ENCODE measurements around the gene SAMD4A. TPM values are rescaled to one million over a fixed set of nuclear protein-coding genes. Genes with fewer than 3 reads are reported as not detected.
A peak's percentile ranks its signal among the peaks of the same experiment; 100 is the strongest.

Gene SAMD4A
- total and polyA plus RNA-seq, 8 donors, result 2.9 to 12.2 (median 9.4) TPM

GRCh38 chr14:54776361-54777001 lies 209.6 kb downstream of the SAMD4A start:
- H3K36me3 ChIP-seq, result peaks cover 0 to 3% (median 0%) of the 10 kb centered on the region in 3 donors
- WGBS, 2 donors, result 69 to 71% methylated on average over 12 of the region's 12 CpGs
- no peaks in the 10 kb centered on the region for H3K9me3 ChIP-seq
- TF ChIP-seq CTCF (IDR thresholded peaks at IDR 0.05), result no peak
- H3K4me1 ChIP-seq, result peaks cover 0 to 7% (median 0%) of the 10 kb centered on the region in 3 donors
- intact Hi-C loops (cut with DNase I), result no loop called here
- no peak overlapping the region for H3K27ac ChIP-seq
- DNase-seq (peak in 1 of 6 donors; percentile 62), FAIRE-seq (no peak), ATAC-seq (no peak)
- no peaks in the 10 kb centered on the region for H3K27me3 ChIP-seq
- H3K4me3 ChIP-seq, result no peak overlapping the region

GRCh38 chr14:54777395-54777794 lies 210.5 kb downstream of the SAMD4A start:
- intact Hi-C loops (cut with DNase I), result no loop called here

GRCh38 chr14:54778618-54779345 lies 211.9 kb downstream of the SAMD4A start:
- H3K27ac ChIP-seq, result no peak overlapping the region
- no peaks in the 10 kb centered on the region for H3K9me3 ChIP-seq
- H3K4me3 ChIP-seq, result no peak overlapping the region
- no peak for TF ChIP-seq CTCF (IDR thresholded peaks at IDR 0.05)
- no peaks in the 10 kb centered on the region for H3K4me1 ChIP-seq
- H3K27me3 ChIP-seq, result no peaks in the 10 kb centered on the region
- WGBS, 2 donors, result 80 to 83% methylated on average over 9 of the region's 9 CpGs
- H3K36me3 ChIP-seq, result peaks cover 0 to 3% (median 0%) of the 10 kb centered on the region in 3 donors
- ATAC-seq (no peak), DNase-seq (no peak), FAIRE-seq (no peak)
- intact Hi-C loops (cut with DNase I), result no loop called here

More at GRCh38 chr14:54777395-54777794, 210.5 kb downstream of the SAMD4A start:
- no peak for TF ChIP-seq CTCF (IDR thresholded peaks at IDR 0.05)
- H3K27ac ChIP-seq, result no peak overlapping the region
- peaks cover 0 to 3% (median 0%) of the 10 kb centered on the region in 3 donors for H3K36me3 ChIP-seq
- H3K4me1 ChIP-seq, result peaks cover 0 to 7% (median 0%) of the 10 kb centered on the region in 3 donors
- no peaks in the 10 kb centered on the region for H3K27me3 ChIP-seq
- ATAC-seq (no peak), DNase-seq (no peak), FAIRE-seq (no peak)
- 74 to 90% methylated on average over 7 to 8 of the region's 8 CpGs for WGBS, 2 donors
- H3K9me3 ChIP-seq, result no peaks in the 10 kb centered on the region
- no peak overlapping the region for H3K4me3 ChIP-seq

- 72 to 79% methylated on average over 6 of the region's 6 CpGs for WGBS, 2 donors
- no peak for FAIRE-seq
- Histone ChIP-seq H3K27me3 (no peaks in the 10 kb centered on the region), H3K4me3 (no peak overlapping the region), H3K9me3 (no peaks in the 10 kb centered on the region), H3K4me1 (no peaks in the 10 kb centered on the region), H3K27ac (no peak overlapping the region), H3K36me3 (peaks cover 0 to 3% (median 0%) of the 10 kb centered on the region in 3 donors)
- intact Hi-C loops (cut with DNase I), result no loop called here
- no peak for ATAC-seq
- TF ChIP-seq CTCF (IDR thresholded peaks at IDR 0.05), result no peak
- no peak for DNase-seq
These were observed 214.2 kb downstream of the SAMD4A start for GRCh38 chr14:54781080-54781479.
